HEK293T (cell line): Measurements from ENCODE around the gene SMIM41.

ENCODE experiments used
- ARNT ChIP-seq: fragments of 450-650 bp; IDR thresholded peaks from 2 replicates; pipeline ENCODE4 v1.6.1; 2017; ENCODE audit warnings: mild to moderate bottlenecking
- CTBP1 ChIP-seq: fragments of 450-650 bp; IDR thresholded peaks from 2 replicates; pipeline ENCODE4 v1.6.1; 2016; ENCODE audit warnings: borderline replicate concordance
- ELF4 ChIP-seq: fragments of 450-650 bp; IDR thresholded peaks from 2 replicates; pipeline ENCODE4 v1.6.1; 2017; ENCODE audit warnings: antibody characterized with exemption
- FOXA1 ChIP-seq: fragments of 450-650 bp; IDR thresholded peaks from 2 replicates; pipeline ENCODE4 v1.6.1; 2016; ENCODE audit warnings: mild to moderate bottlenecking
- FOXK2 ChIP-seq: fragments of 450-650 bp; IDR thresholded peaks from 2 replicates; pipeline ENCODE4 v1.6.1; 2016; ENCODE audit warnings: mild to moderate bottlenecking
- FOXM1 ChIP-seq: fragments of 450-650 bp; IDR thresholded peaks from 2 replicates; pipeline ENCODE4 v1.6.1; 2017; ENCODE audit warnings: mild to moderate bottlenecking, borderline replicate concordance
- HDGF ChIP-seq: fragments of 450-650 bp; IDR thresholded peaks from 2 replicates; pipeline ENCODE4 v1.6.1; 2017; ENCODE audit warnings: antibody characterized with exemption, borderline replicate concordance
- NFRKB ChIP-seq: fragments of 450-650 bp; IDR thresholded peaks from 2 replicates; pipeline ENCODE4 v1.6.1; 2016; ENCODE audit warnings: mild to moderate bottlenecking, moderate library complexity
- SP1 ChIP-seq: fragments of 450-650 bp; IDR thresholded peaks from 2 replicates; pipeline ENCODE4 v1.6.1; 2017
- SUZ12 ChIP-seq: fragments of 450-650 bp; IDR thresholded peaks from 2 replicates; pipeline ENCODE4 v1.6.1; 2016; ENCODE audit warnings: mild to moderate bottlenecking
- ZNF384 ChIP-seq: fragments of 450-650 bp; IDR thresholded peaks from 2 replicates; pipeline ENCODE4 v1.6.1; 2016

DNA sequence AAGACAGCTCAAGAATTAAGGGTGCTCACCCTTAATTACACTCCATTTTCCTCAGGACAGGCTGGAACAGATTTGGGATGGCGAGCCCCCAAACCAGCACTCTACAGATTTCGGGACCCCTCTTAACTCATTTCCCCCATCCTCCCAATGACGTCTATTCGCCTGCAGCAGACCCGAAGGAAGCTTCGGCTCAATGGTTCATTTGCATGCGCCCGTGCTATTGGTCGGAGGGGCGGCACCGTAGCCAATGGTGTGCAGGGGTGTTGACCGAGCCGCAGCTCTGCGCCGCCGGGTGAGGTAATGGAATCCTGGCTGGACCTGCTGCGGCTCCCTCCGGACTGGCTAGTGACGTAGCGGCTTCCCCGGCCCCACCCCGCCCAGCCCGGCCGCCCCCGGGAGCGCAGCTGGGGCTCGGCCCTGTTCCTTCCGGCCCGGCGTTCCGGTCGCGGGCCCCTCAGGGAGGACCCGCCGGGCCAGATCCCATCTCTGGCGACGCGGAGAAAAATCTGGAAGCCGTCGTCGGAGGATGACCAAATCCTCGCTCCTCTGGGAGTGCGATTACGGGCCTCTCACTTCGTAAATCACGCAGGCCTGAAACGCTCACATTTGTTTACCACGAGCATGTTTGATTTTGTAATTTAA, 46.6 kb upstream of the SMIM41 start:
- TF ChIP-seq ELF4, result no peak
- no peak for TF ChIP-seq FOXM1
- TF ChIP-seq NFRKB, result no peak
- no peak for TF ChIP-seq CTBP1
- TF ChIP-seq FOXA1, result no peak
- no peak for TF ChIP-seq FOXK2
- no peak for TF ChIP-seq SUZ12
- no peak for TF ChIP-seq HDGF
- TF ChIP-seq SP1, result no peak
- no peak for TF ChIP-seq ARNT
- no peak for TF ChIP-seq ZNF384
